Mesendoderm (in vitro differentiated cells): Measurements from ENCODE around the gene TM7SF3.

Experiments
- DNase-seq: peaks from one replicate; pipeline ENCODE4 v3.0.0; 2013
- H2AK5ac ChIP-seq: 2 replicates; pipeline ENCODE4 v1.6.1; 2013; ENCODE audit warnings: low read length, inconsistent platforms
- H2BK120ac ChIP-seq: 2 replicates; pipeline ENCODE4 v1.6.1; 2013; ENCODE audit warnings: low read depth, mild to moderate bottlenecking, low read length, moderate library complexity, mixed read lengths
- H2BK15ac ChIP-seq: replicated peaks from 2 replicates; pipeline ENCODE4 v1.6.1; 2013; ENCODE audit warnings: low read depth, mild to moderate bottlenecking, moderate library complexity
- H2BK5ac ChIP-seq: 2 replicates; pipeline ENCODE4 v1.6.1; 2013; ENCODE audit warnings: low read length, inconsistent platforms
- H3K18ac ChIP-seq: 2 replicates; pipeline ENCODE4 v1.6.1; 2013; ENCODE audit warnings: mild to moderate bottlenecking, low read length, mixed read lengths
- H3K23ac ChIP-seq: one replicate; pipeline ENCODE4 v1.6.1; 2013; ENCODE audit warnings: low read length
- H3K27ac ChIP-seq: 2 replicates; pipeline ENCODE4 v1.5.1; 2013; ENCODE audit warnings: low read depth, mild to moderate bottlenecking, inconsistent platforms, low read length, moderate library complexity
- H3K27me3 ChIP-seq: 2 replicates; pipeline ENCODE4 v1.6.1; 2013; ENCODE audit warnings: low read length, control low read depth, mild to moderate bottlenecking, inconsistent platforms; ENCODE audit not compliant: insufficient read depth, poor library complexity
- H3K36me3 ChIP-seq: 2 replicates; pipeline ENCODE4 v1.6.1; 2013; ENCODE audit warnings: low read length, inconsistent platforms; ENCODE audit not compliant: control insufficient read depth, insufficient read depth
- H3K4ac ChIP-seq: one replicate; pipeline ENCODE4 v1.6.1; 2013; ENCODE audit warnings: low read depth, mild to moderate bottlenecking, low read length, moderate library complexity
- H3K4me1 ChIP-seq: 2 replicates; pipeline ENCODE4 v1.6.1; 2013; ENCODE audit warnings: low read depth, low read length, inconsistent platforms; ENCODE audit not compliant: control insufficient read depth
- H3K4me2 ChIP-seq: 2 replicates; pipeline ENCODE4 v1.6.1; 2013; ENCODE audit warnings: low read length
- H3K4me3 ChIP-seq: 2 replicates; pipeline ENCODE4 v1.5.1; 2013; ENCODE audit warnings: mild to moderate bottlenecking, low read length
- H3K56ac ChIP-seq: one replicate; pipeline ENCODE4 v1.6.1; 2013; ENCODE audit warnings: low read length
- H3K79me1 ChIP-seq: 2 replicates; pipeline ENCODE4 v1.6.1; 2013; ENCODE audit warnings: low read length, inconsistent platforms
- H3K79me2 ChIP-seq: 2 replicates; pipeline ENCODE4 v1.6.1; 2013; ENCODE audit warnings: mild to moderate bottlenecking, low read length; ENCODE audit not compliant: control insufficient read depth, insufficient read depth
- H3K9ac ChIP-seq: 2 replicates; pipeline ENCODE4 v1.6.1; 2013; ENCODE audit warnings: low read length, inconsistent platforms
- H4K5ac ChIP-seq: one replicate; pipeline ENCODE4 v1.6.1; 2013; ENCODE audit warnings: low read length
- H4K8ac ChIP-seq: one replicate; pipeline ENCODE4 v1.6.1; 2013; ENCODE audit warnings: low read depth, mild to moderate bottlenecking, control low read depth, low read length, moderate library complexity
- WGBS: extraction: QIAGEN DNeasy Blood & Tissue Kit; methylation state at CpG from one replicate; pipeline ENCODE4 v1.1.7; 2013; ENCODE audit warnings: low lambda C conversion rate, missing lambda C conversion rate; ENCODE audit not compliant: insufficient coverage; ENCODE audit errors: extremely low coverage; 5-methylcytosine and 5-hydroxymethylcytosine counted together

Gene TM7SF3

DNA sequence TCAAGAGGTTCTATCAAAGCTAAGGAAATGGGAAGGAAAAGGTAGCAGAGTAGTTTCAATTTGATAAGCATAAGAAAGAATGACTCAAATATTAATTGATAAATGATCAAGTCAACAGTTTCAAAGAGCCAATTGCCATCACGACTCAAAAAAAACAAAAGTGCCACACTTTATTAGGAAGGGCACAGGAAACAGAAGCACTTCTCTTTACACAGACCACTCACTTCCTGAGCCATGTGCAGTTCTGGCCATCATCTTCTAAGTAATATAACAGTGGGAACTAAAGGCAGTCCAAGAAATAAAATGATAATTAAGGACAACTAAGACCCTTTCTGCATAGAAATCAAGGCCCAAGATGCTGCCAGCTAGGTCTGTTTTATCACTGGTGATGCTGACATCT is 13.2 kb downstream of the TM7SF3 start:
- H3K79me2 ChIP-seq: peaks cover 2% of the 10 kb centered on the region
- no peaks in the 10 kb centered on the region for H3K79me1 ChIP-seq
- H3K4me2 ChIP-seq: no peak overlapping the region
- no peak overlapping the region for H2AK5ac ChIP-seq
- no peak for DNase-seq
- H3K23ac ChIP-seq: no peak overlapping the region
- no peak overlapping the region for H3K27ac ChIP-seq
- no peaks in the 10 kb centered on the region for H3K4me1 ChIP-seq
- H3K4me3 ChIP-seq: no peak overlapping the region
- H2BK5ac ChIP-seq: no peak overlapping the region
- H3K18ac ChIP-seq: no peak overlapping the region
- H3K27me3 ChIP-seq: no peaks in the 10 kb centered on the region
- no peak overlapping the region for H3K9ac ChIP-seq
- no peaks in the 10 kb centered on the region for H3K36me3 ChIP-seq
- no peak overlapping the region for H3K4ac ChIP-seq
- H4K8ac ChIP-seq: no peak overlapping the region
- H2BK15ac ChIP-seq: no peak overlapping the region
- H2BK120ac ChIP-seq: no peak overlapping the region
- H4K5ac ChIP-seq: no peak overlapping the region
- WGBS: no CpG with 5 or more reads among the region's 1 CpG
- no peak overlapping the region for H3K56ac ChIP-seq

DNA sequence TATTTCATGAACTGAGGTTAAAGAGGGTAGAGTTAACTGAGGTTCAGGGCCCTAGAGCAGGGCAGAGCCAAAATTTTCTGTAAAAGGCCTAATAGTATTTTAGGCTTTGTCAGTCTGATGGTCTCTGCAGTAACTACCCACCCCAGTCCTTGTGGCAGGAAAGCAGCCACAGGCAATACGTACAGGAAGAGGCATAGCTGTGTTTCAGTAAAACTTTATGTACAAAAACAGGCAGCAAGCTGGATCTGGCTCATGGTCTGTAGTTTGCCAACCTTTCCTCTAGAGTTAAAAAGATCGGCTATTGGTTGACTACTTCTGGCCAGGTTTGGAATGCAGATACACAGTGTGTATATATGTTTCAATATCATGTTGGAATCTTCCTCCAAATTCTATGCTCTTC is 17.2 kb downstream of the TM7SF3 start:
- no peak overlapping the region for H2BK15ac ChIP-seq
- no peak overlapping the region for H4K8ac ChIP-seq
- H4K5ac ChIP-seq: no peak overlapping the region
- H3K18ac ChIP-seq: no peak overlapping the region
- H3K56ac ChIP-seq: no peak overlapping the region
- H3K4me1 ChIP-seq: no peaks in the 10 kb centered on the region
- no peak overlapping the region for H3K9ac ChIP-seq
- no peaks in the 10 kb centered on the region for H3K27me3 ChIP-seq
- no peak overlapping the region for H3K4ac ChIP-seq
- WGBS: no CpG with 5 or more reads among the region's 2 CpGs
- H3K4me3 ChIP-seq: no peak overlapping the region
- H2BK120ac ChIP-seq: no peak overlapping the region
- no peak overlapping the region for H3K27ac ChIP-seq
- no peak overlapping the region for H3K23ac ChIP-seq
- H3K36me3 ChIP-seq: no peaks in the 10 kb centered on the region
- no peak overlapping the region for H2BK5ac ChIP-seq
- H3K79me2 ChIP-seq: no peaks in the 10 kb centered on the region
- H3K79me1 ChIP-seq: no peaks in the 10 kb centered on the region
- no peak overlapping the region for H3K4me2 ChIP-seq
- no peak for DNase-seq
- H2AK5ac ChIP-seq: no peak overlapping the region

DNA sequence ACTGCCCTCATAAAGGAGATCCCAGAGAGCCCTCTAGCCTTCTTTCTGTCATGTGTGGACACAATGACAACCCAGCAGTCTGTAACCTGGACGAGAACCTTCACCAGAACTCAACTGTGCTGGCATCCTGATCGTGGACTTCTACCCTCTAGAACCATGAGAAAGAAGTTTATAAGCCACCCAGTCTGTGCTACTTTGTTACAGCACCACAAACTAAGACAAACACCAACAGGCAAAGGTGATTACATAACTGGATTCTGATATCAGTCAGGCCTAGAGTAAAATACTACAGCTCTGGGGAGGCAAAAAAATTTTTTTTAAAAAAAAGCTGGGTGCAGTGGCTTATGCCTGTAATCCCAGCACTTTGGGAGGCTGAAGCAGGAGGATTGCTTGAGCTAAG is 18.5 kb downstream of the TM7SF3 start:
- H3K27ac ChIP-seq: no peak overlapping the region
- no peaks in the 10 kb centered on the region for H3K79me2 ChIP-seq
- no peaks in the 10 kb centered on the region for H3K79me1 ChIP-seq
- no peak overlapping the region for H4K8ac ChIP-seq
- no peak overlapping the region for H2BK5ac ChIP-seq
- H3K4me2 ChIP-seq: no peak overlapping the region
- H3K4me1 ChIP-seq: no peaks in the 10 kb centered on the region
- no peak overlapping the region for H2BK120ac ChIP-seq
- no peaks in the 10 kb centered on the region for H3K36me3 ChIP-seq
- WGBS: no CpG with 5 or more reads among the region's 2 CpGs
- DNase-seq: no peak
- H3K18ac ChIP-seq: no peak overlapping the region
- H2AK5ac ChIP-seq: no peak overlapping the region
- no peak overlapping the region for H4K5ac ChIP-seq
- H2BK15ac ChIP-seq: no peak overlapping the region
- no peak overlapping the region for H3K9ac ChIP-seq
- H3K4me3 ChIP-seq: no peak overlapping the region
- no peak overlapping the region for H3K56ac ChIP-seq
- H3K4ac ChIP-seq: no peak overlapping the region
- no peak overlapping the region for H3K23ac ChIP-seq
- H3K27me3 ChIP-seq: no peaks in the 10 kb centered on the region

DNA sequence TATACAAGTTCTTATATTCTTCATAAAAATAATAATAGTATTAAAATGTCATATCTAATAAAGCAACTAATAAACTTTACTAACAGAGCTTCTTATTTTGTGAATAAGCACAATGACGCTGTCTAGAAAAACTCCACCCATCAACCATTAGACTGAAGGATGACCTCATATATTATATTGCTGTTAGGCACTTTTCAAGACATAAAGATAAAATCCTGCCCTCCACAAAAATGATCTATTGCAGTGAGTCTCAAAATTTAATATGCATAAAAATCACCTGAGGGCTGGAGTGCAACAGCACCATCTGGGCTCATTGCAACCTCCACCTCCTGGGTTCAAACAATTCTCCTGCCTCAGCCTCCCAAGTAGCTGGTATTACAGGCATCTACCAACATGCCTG is 20.1 kb downstream of the TM7SF3 start:
- no peak overlapping the region for H2BK5ac ChIP-seq
- H3K18ac ChIP-seq: no peak overlapping the region
- no peaks in the 10 kb centered on the region for H3K36me3 ChIP-seq
- no peak overlapping the region for H3K4me2 ChIP-seq
- no CpG with 5 or more reads among the region's 1 CpG for WGBS
- no peak overlapping the region for H2AK5ac ChIP-seq
- H4K8ac ChIP-seq: no peak overlapping the region
- no peak overlapping the region for H2BK15ac ChIP-seq
- no peaks in the 10 kb centered on the region for H3K27me3 ChIP-seq
- no peak overlapping the region for H3K9ac ChIP-seq
- no peak overlapping the region for H3K56ac ChIP-seq
- no peak overlapping the region for H3K4ac ChIP-seq
- no peaks in the 10 kb centered on the region for H3K79me1 ChIP-seq
- no peak overlapping the region for H2BK120ac ChIP-seq
- no peak overlapping the region for H4K5ac ChIP-seq
- no peak overlapping the region for H3K23ac ChIP-seq
- no peak for DNase-seq
- no peak overlapping the region for H3K27ac ChIP-seq
- no peak overlapping the region for H3K4me3 ChIP-seq
- H3K4me1 ChIP-seq: no peaks in the 10 kb centered on the region
- H3K79me2 ChIP-seq: no peaks in the 10 kb centered on the region

DNA sequence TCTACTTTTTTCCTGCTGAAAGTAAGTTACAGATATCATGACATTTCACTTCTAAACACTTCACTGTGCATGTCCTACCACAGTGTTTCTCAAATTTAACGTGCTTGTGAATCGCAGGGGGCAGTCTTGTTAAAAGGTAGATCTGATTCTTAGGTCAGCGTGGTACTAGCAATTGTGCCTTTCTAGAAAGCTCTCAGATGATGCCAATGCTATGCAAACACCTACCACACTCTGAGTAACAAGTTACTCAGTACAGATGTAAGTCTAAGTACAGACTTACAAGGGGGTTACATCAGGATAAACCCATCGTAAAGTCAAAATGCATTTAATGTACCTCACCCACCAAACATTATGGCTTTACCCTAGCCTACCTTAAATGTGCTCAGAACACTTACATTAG is 22.4 kb downstream of the TM7SF3 start:
- no peaks in the 10 kb centered on the region for H3K79me2 ChIP-seq
- no peaks in the 10 kb centered on the region for H3K79me1 ChIP-seq
- H2AK5ac ChIP-seq: no peak overlapping the region
- no peak overlapping the region for H3K4ac ChIP-seq
- H3K27me3 ChIP-seq: no peaks in the 10 kb centered on the region
- no peak overlapping the region for H3K56ac ChIP-seq
- no peak overlapping the region for H3K23ac ChIP-seq
- no peak overlapping the region for H4K5ac ChIP-seq
- H3K9ac ChIP-seq: no peak overlapping the region
- H4K8ac ChIP-seq: no peak overlapping the region
- H3K4me3 ChIP-seq: no peak overlapping the region
- no peak overlapping the region for H3K18ac ChIP-seq
- DNase-seq: no peak
- H3K4me2 ChIP-seq: no peak overlapping the region
- no peak overlapping the region for H2BK120ac ChIP-seq
- no peak overlapping the region for H2BK15ac ChIP-seq
- no CpG with 5 or more reads among the region's 4 CpGs for WGBS
- H2BK5ac ChIP-seq: no peak overlapping the region
- H3K27ac ChIP-seq: no peak overlapping the region
- H3K36me3 ChIP-seq: no peaks in the 10 kb centered on the region
- H3K4me1 ChIP-seq: no peaks in the 10 kb centered on the region

DNA sequence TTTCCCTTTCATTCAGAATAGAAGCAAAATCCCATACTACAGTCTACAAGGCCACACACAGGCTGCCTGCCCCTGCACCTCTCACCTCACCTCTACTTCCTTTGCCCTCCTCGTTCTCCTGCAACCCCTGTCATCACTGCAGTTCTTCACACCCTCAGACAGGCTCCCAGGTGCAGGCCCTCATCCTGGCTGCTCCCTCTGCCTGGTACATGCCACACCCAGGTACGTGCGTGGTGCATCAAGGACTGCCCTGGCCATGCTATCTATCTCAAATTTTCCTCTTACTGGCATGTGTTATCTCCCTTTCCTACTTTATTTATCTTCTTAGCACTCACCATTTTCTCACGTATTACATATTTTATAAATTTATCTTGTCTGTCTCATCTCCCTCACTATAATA is 24.3 kb downstream of the TM7SF3 start:
- Histone ChIP-seq H3K23ac (no peak overlapping the region), H3K4me3 (no peak overlapping the region), H2AK5ac (no peak overlapping the region), H3K27me3 (no peaks in the 10 kb centered on the region), H2BK5ac (no peak overlapping the region), H3K4me1 (no peaks in the 10 kb centered on the region), H3K9ac (no peak overlapping the region), H3K4ac (no peak overlapping the region), H3K79me1 (no peaks in the 10 kb centered on the region), H3K56ac (no peak overlapping the region), H3K36me3 (no peaks in the 10 kb centered on the region), H3K79me2 (no peaks in the 10 kb centered on the region), H3K27ac (no peak overlapping the region), H4K8ac (no peak overlapping the region), H2BK120ac (no peak overlapping the region), H3K4me2 (no peak overlapping the region), H3K18ac (no peak overlapping the region), H2BK15ac (no peak overlapping the region), H4K5ac (no peak overlapping the region)
- no peak for DNase-seq
- WGBS: 100% methylated on average over 1 of the region's 4 CpGs
